Peyer's patch (tissue), 4 donors: ENCODE measurements around the gene ATF7IP. TPM values are rescaled to one million over a fixed set of nuclear protein-coding genes. Genes with fewer than 3 reads are reported as not detected.

Experiments used
- DNase-seq, 3 donors: peaks; one replicate each; pipeline ENCODE4 v3.0.0-alpha.2; 2017 to 2019
- H3K27ac ChIP-seq, 4 donors: fragments of 200-600 bp; sonication (generic); one replicate each; pipeline ENCODE4 v1.5.1; 2016 to 2019
- H3K27me3 ChIP-seq, 2 donors: fragments of 200-600 bp; sonication (generic); one replicate each; pipeline ENCODE4 v1.5.1; 2019
- H3K36me3 ChIP-seq, 3 donors: fragments of 200-600 bp; sonication (generic); one replicate each; pipeline ENCODE4 v1.5.1; 2016 to 2019
- H3K4me1 ChIP-seq, 4 donors: fragments of 200-600 bp; sonication (generic); one replicate each; pipeline ENCODE4 v1.5.1; 2016 to 2019
- H3K4me3 ChIP-seq, 4 donors: fragments of 200-600 bp; sonication (generic); 1 replicate in 3 of 4; 2 replicates in 1 of 4; pipeline ENCODE4 v1.5.1; 2016 to 2019; ENCODE audit warnings: mild to moderate bottlenecking in 1 of 4
- H3K9me3 ChIP-seq, 4 donors: fragments of 200-600 bp; sonication (generic); one replicate each; pipeline ENCODE4 v1.5.1; 2016 to 2019; ENCODE audit warnings: mild to moderate bottlenecking in 1 of 4
- CTCF ChIP-seq, 6 experiments: fragments of 450-650 bp in 4 of 6; fragments of 200-600 bp in 2 of 6; sonication (generic) in 1 of 6; IDR thresholded peaks; one replicate each; pipeline ENCODE4 v1.5.1; 2017 to 2019; ENCODE audit warnings: antibody characterized with exemption in 6 of 6, mild to moderate bottlenecking in 3 of 6, moderate library complexity in 1 of 6
- POLR2A ChIP-seq, 2 donors: fragments of 450-650 bp; IDR thresholded peaks; one replicate each; pipeline ENCODE4 v1.5.1; 2017; ENCODE audit warnings: antibody characterized with exemption in 2 of 2, mild to moderate bottlenecking in 2 of 2, moderate library complexity in 2 of 2
- total RNA-seq, 4 donors: library from RNA; depleted of rRNA; stranded (reverse); fragments of >200 nt; gene quantifications; one replicate each; pipeline ENCODE4 v1.1.0, GENCODE V29; 2016

The ATF7IP gene
- total RNA-seq, 4 donors from 2014 or later: 24.3 to 193 (median 39.0) TPM

DNA sequence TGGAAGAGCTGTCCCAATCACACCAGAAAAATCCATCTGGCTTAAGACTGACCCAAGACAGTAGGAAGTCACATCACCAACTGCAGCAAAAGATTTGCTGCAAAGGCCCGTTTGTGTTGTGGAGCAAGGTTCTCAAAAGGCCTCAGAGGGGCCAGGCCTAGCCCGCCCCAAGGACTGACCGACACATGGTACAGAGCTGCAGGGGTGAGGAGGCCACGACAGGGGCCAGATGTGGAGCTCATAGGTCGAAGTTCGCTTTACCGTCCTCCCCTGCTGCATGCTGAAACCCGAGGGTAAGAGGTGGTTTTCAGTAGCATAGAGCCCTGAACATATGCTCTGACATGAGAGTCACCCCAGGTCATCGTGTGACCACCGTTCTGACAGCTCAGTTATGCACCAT, 166.7 kb downstream of the ATF7IP start:
- Histone ChIP-seq H3K27me3 (no peaks in the 10 kb centered on the region), H3K4me1 (no peaks in the 10 kb centered on the region), H3K36me3 (peaks cover 0 to 12% (median 0%) of the 10 kb centered on the region in 3 donors), H3K4me3 (no peak overlapping the region), H3K27ac (no peak overlapping the region), H3K9me3 (no peaks in the 10 kb centered on the region)
- TF ChIP-seq CTCF (IDR thresholded peaks at IDR 0.05) (no peak), POLR2A (IDR thresholded peaks at IDR 0.05) (no peak)
- no peak for DNase-seq

- no peak overlapping the region for H3K27ac ChIP-seq
- H3K4me3 ChIP-seq: no peak overlapping the region
- H3K9me3 ChIP-seq: no peaks in the 10 kb centered on the region
- no peaks in the 10 kb centered on the region for H3K27me3 ChIP-seq
- no peak for DNase-seq
- H3K4me1 ChIP-seq: no peaks in the 10 kb centered on the region
- peaks cover 0 to 12% (median 0%) of the 10 kb centered on the region in 3 donors for H3K36me3 ChIP-seq
- no peak for TF ChIP-seq CTCF (IDR thresholded peaks at IDR 0.05)
- no peak for TF ChIP-seq POLR2A (IDR thresholded peaks at IDR 0.05)
These were observed 171.6 kb downstream of the ATF7IP start for GRCh38 chr12:14537088-14537487.

DNA sequence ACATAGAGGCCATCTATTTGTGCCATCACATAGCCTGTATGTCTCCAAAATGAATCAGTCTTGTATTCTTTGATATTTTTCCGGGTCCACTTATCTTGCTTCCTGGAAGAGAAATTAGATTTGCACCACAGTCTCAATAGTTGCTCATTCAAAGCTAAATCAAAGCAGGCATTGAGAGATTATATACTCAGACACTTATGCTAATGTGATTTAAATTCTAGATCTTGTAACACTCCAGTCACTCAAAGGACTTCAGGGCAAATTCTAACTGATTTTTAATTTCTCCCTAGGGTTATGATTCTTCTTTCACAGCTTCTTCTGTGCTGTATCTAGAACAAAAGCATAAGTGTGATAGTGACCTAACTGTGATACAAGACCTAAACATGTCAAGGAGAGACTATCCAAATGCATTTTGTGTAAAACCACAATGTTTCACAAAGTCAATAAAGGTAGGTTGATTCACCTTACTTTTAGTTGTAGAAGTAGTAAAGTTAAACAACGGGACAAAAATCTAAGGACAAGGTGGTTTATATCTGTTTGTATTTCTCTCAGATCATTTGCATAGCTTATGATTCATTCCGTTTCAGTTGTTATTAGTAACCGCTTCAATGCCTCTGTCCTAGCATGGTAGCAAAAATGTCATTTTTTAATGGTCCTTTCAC, 175.4 kb downstream of the ATF7IP start:
- TF ChIP-seq POLR2A (IDR thresholded peaks at IDR 0.05) (no peak), CTCF (IDR thresholded peaks at IDR 0.05) (no peak)
- H3K4me1 ChIP-seq: no peaks in the 10 kb centered on the region
- no peaks in the 10 kb centered on the region for H3K27me3 ChIP-seq
- no peaks in the 10 kb centered on the region for H3K9me3 ChIP-seq
- DNase-seq: no peak
- no peak overlapping the region for H3K27ac ChIP-seq
- no peak overlapping the region for H3K4me3 ChIP-seq
- no peaks in the 10 kb centered on the region for H3K36me3 ChIP-seq

GRCh38 chr12:14545144-14546124, 180.0 kb downstream of the ATF7IP start:
- Histone ChIP-seq H3K9me3 (no peaks in the 10 kb centered on the region), H3K4me3 (no peak overlapping the region), H3K27ac (peak overlapping the region in 1 of 4 donors; percentile 40), H3K36me3 (no peaks in the 10 kb centered on the region), H3K27me3 (no peaks in the 10 kb centered on the region), H3K4me1 (no peaks in the 10 kb centered on the region)
- DNase-seq: no peak
- TF ChIP-seq POLR2A (IDR thresholded peaks at IDR 0.05): no peak
- no peak for TF ChIP-seq CTCF (IDR thresholded peaks at IDR 0.05)

- Histone ChIP-seq H3K36me3 (no peaks in the 10 kb centered on the region), H3K27me3 (no peaks in the 10 kb centered on the region), H3K4me3 (no peak overlapping the region), H3K4me1 (no peaks in the 10 kb centered on the region), H3K9me3 (no peaks in the 10 kb centered on the region), H3K27ac (no peak overlapping the region)
- DNase-seq: no peak
- TF ChIP-seq POLR2A (IDR thresholded peaks at IDR 0.05) (no peak), CTCF (IDR thresholded peaks at IDR 0.05) (no peak)
These were observed 182.1 kb downstream of the ATF7IP start for GRCh38 chr12:14547571-14547970.
